Transverse colon (tissue), 4 donors: ENCODE measurements around the gene PRKAR2A. TPM values are rescaled to one million over a fixed set of nuclear protein-coding genes. Genes with fewer than 3 reads are reported as not detected.

Experiments
- DNase-seq: peaks from one replicate; pipeline ENCODE4 v3.0.0-alpha.2; 2019
- H3K27ac ChIP-seq, 4 donors: fragments of 200-600 bp; sonication (generic); 2 replicates each; pipeline ENCODE4 v1.5.1; 2016 to 2018; ENCODE audit warnings: inconsistent platforms in 4 of 4
- H3K27me3 ChIP-seq: fragments of 200-600 bp; sonication (generic); 2 replicates; pipeline ENCODE4 v1.5.1; 2017; ENCODE audit warnings: inconsistent platforms
- H3K36me3 ChIP-seq, 4 donors: fragments of 200-600 bp; sonication (generic); 2 replicates each; pipeline ENCODE4 v1.5.1; 2017 to 2019; ENCODE audit warnings: inconsistent platforms in 4 of 4
- H3K4me1 ChIP-seq, 4 donors: fragments of 200-600 bp; sonication (generic); 2 replicates each; pipeline ENCODE4 v1.5.1; 2017 to 2020; ENCODE audit warnings: inconsistent platforms in 4 of 4
- H3K4me3 ChIP-seq, 4 donors: fragments of 200-600 bp; sonication (generic); 1 replicate in 1 of 4; 2 replicates in 3 of 4; pipeline versions ENCODE4 v1.5.1 to v1.6.1; 2017 to 2019; ENCODE audit warnings: inconsistent platforms in 4 of 4
- H3K9me3 ChIP-seq, 2 donors: fragments of 200-600 bp; sonication (generic); 2 replicates each; pipeline ENCODE4 v1.5.1; 2017 to 2019; ENCODE audit warnings: inconsistent platforms in 2 of 2
- CTCF ChIP-seq, 5 experiments: fragments of 200-600 bp in 3 of 5; fragments of 450-650 bp in 2 of 5; sonication (generic) in 3 of 5; IDR thresholded peaks; 1 replicate in 2 of 5; 2 replicates in 3 of 5; pipeline ENCODE4 v1.5.1; 2016 to 2017; ENCODE audit warnings: antibody characterized with exemption in 5 of 5, inconsistent platforms in 3 of 5, mild to moderate bottlenecking in 2 of 5, moderate library complexity in 1 of 5
- EP300 ChIP-seq: sonication (generic); formaldehyde crosslinking; IDR thresholded peaks from one replicate; pipeline ENCODE4 v1.6.1; 2017; ENCODE audit warnings: antibody characterized with exemption, low read depth
- POLR2A ChIP-seq: fragments of 450-650 bp; IDR thresholded peaks from one replicate; pipeline ENCODE4 v1.6.1; 2016; ENCODE audit warnings: antibody characterized with exemption, mild to moderate bottlenecking, moderate library complexity
- POLR2AphosphoS5 ChIP-seq, 3 donors: sonication (generic); formaldehyde crosslinking; IDR thresholded peaks; one replicate each; pipeline ENCODE4 v1.6.1; 2016; ENCODE audit warnings: antibody characterized with exemption in 3 of 3
- WGBS, 2 donors: methylation state at CpG; one replicate each; pipeline ENCODE4 v1.1.5; 2018; ENCODE audit warnings: low coverage in 1 of 2; 5-methylcytosine and 5-hydroxymethylcytosine counted together
- in situ Hi-C, 4 donors: fragments of 200-750 bp; cut with MboI; loops; one replicate each; pipeline versions ENCODE4 v1.15.0 to v1.15.1; 2017; ENCODE audit warnings: low sequenced_read_pairs in 3 of 4, low pct_ligation_motif_present in 1 of 4, low pct_unique_long_range_greater_than_20kb in 1 of 4
- intact Hi-C: fragments of 100-400 bp; cut with DNase I; formaldehyde crosslinking; loops from one replicate; pipeline ENCODE4 v1.15.1; 2023; ENCODE audit warnings: low total_unique reads
- total RNA-seq, 4 donors: library from RNA; depleted of rRNA; stranded (reverse); fragments of >200 nt; gene quantifications; one replicate each; pipeline ENCODE4 v1.1.0, GENCODE V29; 2016

The PRKAR2A gene
- 10 to 100 TPM; 20.3 to 59.1 (median 40.8) TPM for total RNA-seq

DNA sequence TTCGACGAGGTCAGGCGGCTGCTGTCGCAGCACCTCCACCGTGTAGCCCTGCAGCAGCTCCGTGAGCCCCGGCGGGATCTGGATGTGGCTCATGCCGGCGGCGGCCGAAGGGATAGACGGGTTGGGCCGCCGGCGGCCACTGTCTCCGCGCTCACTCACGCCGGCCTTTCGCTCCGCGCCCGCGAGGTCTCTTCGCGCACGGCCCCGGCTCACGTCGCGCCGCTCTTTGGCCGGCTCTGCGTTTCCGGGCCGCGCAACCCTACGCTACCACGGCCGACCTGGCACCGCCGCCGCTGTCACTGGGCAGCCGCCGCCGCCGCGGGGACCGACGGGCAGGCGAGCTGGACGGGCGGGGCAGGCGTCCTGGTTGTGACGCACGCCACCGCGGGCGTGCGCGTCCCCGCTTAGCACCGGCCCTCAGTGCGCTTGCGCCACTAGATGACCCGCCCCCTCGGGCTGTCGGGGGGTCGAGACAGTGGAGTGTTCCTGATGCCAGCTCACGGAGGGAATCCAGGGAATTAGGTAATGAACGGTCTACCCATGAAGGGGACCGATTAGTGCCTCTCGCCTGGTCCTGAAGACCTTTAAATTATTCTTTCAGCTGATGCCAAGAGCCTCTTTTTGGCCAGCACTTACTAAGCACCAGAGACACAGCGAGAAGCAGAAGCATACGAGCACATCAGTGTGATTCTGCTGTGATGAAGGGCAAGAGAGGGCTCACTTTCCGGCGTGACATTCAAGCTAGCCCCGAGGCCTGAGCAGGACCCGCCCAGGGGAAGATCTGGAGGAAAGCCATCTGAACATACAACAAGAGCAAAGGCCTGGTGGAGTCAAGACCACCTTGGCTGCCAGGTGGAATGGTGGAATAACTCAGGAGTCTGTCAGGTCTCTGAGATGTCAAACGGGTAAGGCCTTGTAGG, at the start of gene PRKAR2A:
TSS of gene PRKAR2A (minus strand) at position 371 of the 920 bp plus-strand sequence. CDS start at position 93, 278 bp downstream.
- in situ Hi-C loops (no loop called here), intact Hi-C loops (no loop called here)
- no peak for TF ChIP-seq EP300
- TF ChIP-seq POLR2AphosphoS5 (IDR thresholded peaks at IDR 0.05), result peak; percentile 61 to 95 (median 91)
- TF ChIP-seq CTCF (IDR thresholded peaks at IDR 0.05), result no peak
- peak; percentile 80 for TF ChIP-seq POLR2A
- 4 to 7% methylated on average over 4 to 26 of the region's 81 CpGs for WGBS, 2 donors
- Histone ChIP-seq H3K4me3 (peak within 1 kb of the TSS; percentile 64 to 94 (median 76)), H3K4me1 (peaks cover 16 to 29% (median 22%) of the 10 kb centered on the region in 4 donors), H3K36me3 (no peaks in the 10 kb centered on the region), H3K27me3 (no peaks in the 10 kb centered on the region), H3K9me3 (no peaks in the 10 kb centered on the region), H3K27ac (peak within 1 kb of the TSS; percentile 96 to 99 (median 98))
- DNase-seq, result peak; percentile 92

DNA sequence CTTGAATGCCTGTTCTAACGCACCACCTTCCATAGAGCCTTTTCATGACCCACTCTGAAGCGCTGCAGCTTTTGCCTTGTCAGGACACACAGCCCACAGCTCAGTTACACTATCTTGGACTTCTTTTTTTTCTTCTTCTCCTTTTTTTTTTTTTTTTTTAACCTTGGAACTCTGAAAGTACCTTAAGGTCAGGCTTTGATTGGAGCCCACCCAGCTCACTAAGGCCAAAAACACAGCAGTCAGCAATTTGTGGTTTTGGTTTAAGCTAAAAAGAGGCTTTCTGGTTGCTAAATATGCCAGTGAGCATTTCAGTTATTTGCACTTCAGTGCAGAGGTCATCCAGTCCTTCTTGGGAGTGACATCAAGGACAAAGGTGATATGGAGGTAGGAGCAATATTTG, 49.3 kb upstream of the PRKAR2A start:
- no peak for DNase-seq
- H3K4me1 ChIP-seq, result peaks cover 8 to 20% (median 16%) of the 10 kb centered on the region in 4 donors
- H3K4me3 ChIP-seq, result no peak overlapping the region
- WGBS, 2 donors, result 97 to 100% methylated on average over 2 of the region's 2 CpGs
- no peaks in the 10 kb centered on the region for H3K27me3 ChIP-seq
- no peaks in the 10 kb centered on the region for H3K9me3 ChIP-seq
- H3K27ac ChIP-seq, result peak overlapping the region in 3 of 4 donors; percentile 19 to 92 (median 85)
- in situ Hi-C loops, result no loop called here
- peaks cover 0 to 3% (median 0%) of the 10 kb centered on the region in 4 donors for H3K36me3 ChIP-seq
- TF ChIP-seq POLR2AphosphoS5 (IDR thresholded peaks at IDR 0.05) (no peak), POLR2A (no peak), EP300 (no peak), CTCF (IDR thresholded peaks at IDR 0.05) (no peak)
- intact Hi-C loops, result no loop called here

DNA sequence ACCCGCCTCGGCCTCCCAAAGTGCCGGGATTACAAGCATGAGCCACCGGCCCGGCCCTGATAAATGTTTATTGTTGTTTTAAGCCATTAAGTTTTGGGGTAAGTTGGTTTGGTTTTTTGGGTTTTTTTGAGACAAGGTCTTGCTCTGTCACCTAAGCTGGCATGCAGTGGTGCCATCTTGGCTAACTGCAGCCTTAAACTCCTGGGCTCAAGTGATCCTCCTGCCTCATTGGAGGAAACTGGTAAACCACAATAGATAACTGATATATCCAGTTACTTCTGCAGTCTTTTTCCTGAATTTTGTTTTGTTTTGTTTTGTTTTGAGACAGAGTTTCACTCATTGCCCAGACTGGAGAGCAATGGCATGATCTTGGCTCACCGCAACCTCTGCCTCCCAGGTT, 46.8 kb upstream of the PRKAR2A start:
- H3K9me3 ChIP-seq, result no peaks in the 10 kb centered on the region
- no peaks in the 10 kb centered on the region for H3K27me3 ChIP-seq
- peaks cover 0 to 13% (median 0%) of the 10 kb centered on the region in 4 donors for H3K36me3 ChIP-seq
- H3K4me1 ChIP-seq, result peaks cover 8 to 20% (median 16%) of the 10 kb centered on the region in 4 donors
- in situ Hi-C loops, result no loop called here
- DNase-seq, result no peak
- H3K27ac ChIP-seq, result no peak overlapping the region
- no peak overlapping the region for H3K4me3 ChIP-seq
- intact Hi-C loops, result no loop called here
- 99% methylated on average over 6 of the region's 6 CpGs; no CpG with 5 or more reads in 1 of the 2 donors for WGBS, 2 donors
- TF ChIP-seq POLR2AphosphoS5 (IDR thresholded peaks at IDR 0.05), result no peak
- no peak for TF ChIP-seq POLR2A
- no peak for TF ChIP-seq EP300
- no peak for TF ChIP-seq CTCF (IDR thresholded peaks at IDR 0.05)

- Histone ChIP-seq H3K4me3 (no peak overlapping the region), H3K27me3 (no peaks in the 10 kb centered on the region), H3K36me3 (peaks cover 0 to 13% (median 0%) of the 10 kb centered on the region in 4 donors), H3K4me1 (peaks cover 0 to under 1% (median under 1%) of the 10 kb centered on the region in 4 donors), H3K9me3 (no peaks in the 10 kb centered on the region), H3K27ac (no peak overlapping the region)
- WGBS, 2 donors, result 96% methylated on average over 5 to 8 of the region's 8 CpGs
- in situ Hi-C loops (no loop called here), intact Hi-C loops (no loop called here)
- no peak for DNase-seq
- TF ChIP-seq POLR2AphosphoS5 (IDR thresholded peaks at IDR 0.05) (no peak), POLR2A (no peak), EP300 (no peak), CTCF (IDR thresholded peaks at IDR 0.05) (no peak)
These were observed 43.9 kb upstream of the PRKAR2A start for GRCh38 chr3:48891606-48892005.
